UCSD-AML1 (cell line): Measurements from ENCODE around the gene MYO9A.
"Not testable (repeated sequence)": the region's sequence is repeated elsewhere in the genome, so short reads cannot be mapped to it uniquely, and the experiment has no call there.

Experiments
- DNase-seq: peaks from one replicate; lab custom pipeline; 2025; ENCODE audit not compliant: unreplicated experiment; lab: John Stamatoyannopoulos, UW

Gene MYO9A

GRCh38 chr15:72053297-72053696 lies 64.7 kb downstream of the MYO9A start:
- DNase-seq: not testable (repeated sequence)

- no peak for DNase-seq
These were observed 67.2 kb downstream of the MYO9A start for GRCh38 chr15:72050700-72051099.

- DNase-seq: no peak
These were observed 70.9 kb downstream of the MYO9A start for GRCh38 chr15:72047020-72047419.

- no peak for DNase-seq
These were observed 73.0 kb downstream of the MYO9A start for GRCh38 chr15:72044956-72045355.

- DNase-seq: no peak
These were observed 75.1 kb downstream of the MYO9A start for GRCh38 chr15:72042865-72043264.

GRCh38 chr15:72042054-72042453 lies 75.9 kb downstream of the MYO9A start:
- DNase-seq: no peak

GRCh38 chr15:72037321-72037720 lies 80.6 kb downstream of the MYO9A start:
- no peak for DNase-seq

- no peak for DNase-seq
These were observed 82.9 kb downstream of the MYO9A start for GRCh38 chr15:72034859-72035650.

- no peak for DNase-seq
These were observed 83.6 kb downstream of the MYO9A start for GRCh38 chr15:72034351-72034750.

GRCh38 chr15:72033711-72034110 lies 84.2 kb downstream of the MYO9A start:
- no peak for DNase-seq

- DNase-seq: no peak
These were observed 84.7 kb downstream of the MYO9A start for GRCh38 chr15:72033285-72033684.

GRCh38 chr15:72021604-72022003 lies 96.3 kb downstream of the MYO9A start:
- no peak for DNase-seq

- DNase-seq: no peak
These were observed 97.2 kb downstream of the MYO9A start for GRCh38 chr15:72020799-72021198.

- DNase-seq: not testable (repeated sequence)
These were observed 103.4 kb downstream of the MYO9A start for GRCh38 chr15:72014555-72014954.

GRCh38 chr15:72013703-72014102 lies 104.2 kb downstream of the MYO9A start:
- DNase-seq: no peak

GRCh38 chr15:72011302-72011942 lies 106.5 kb downstream of the MYO9A start:
- no peak for DNase-seq

GRCh38 chr15:72009222-72009621 lies 108.7 kb downstream of the MYO9A start:
- DNase-seq: no peak

- DNase-seq: no peak
These were observed 111.6 kb downstream of the MYO9A start for GRCh38 chr15:72006382-72006781.

- DNase-seq: no peak
These were observed 112.5 kb downstream of the MYO9A start for GRCh38 chr15:72005483-72005882.

- DNase-seq: no peak
These were observed 118.1 kb downstream of the MYO9A start for GRCh38 chr15:71999807-72000206.

- DNase-seq: not testable (repeated sequence)
These were observed 119.2 kb downstream of the MYO9A start for GRCh38 chr15:71998717-71999116.

GRCh38 chr15:71997691-71998090 lies 120.3 kb downstream of the MYO9A start:
- DNase-seq: no peak

- DNase-seq: no peak
These were observed 142.2 kb downstream of the MYO9A start for GRCh38 chr15:71975816-71976150.
